Liver (tissue), 9 donors: ENCODE results near the gene BRAT1. TPM values are rescaled to one million over a fixed set of nuclear protein-coding genes. Genes with fewer than 3 reads are reported as not detected.
"Not testable (repeated sequence)": the region's sequence is repeated elsewhere in the genome, so short reads cannot be mapped to it uniquely, and the experiment has no call there.

ENCODE experiments used
- DNase-seq: peaks from one replicate; pipeline ENCODE4 v3.0.0-alpha.2; 2017; ENCODE audit warnings: low spot score
- H3K27ac ChIP-seq, 2 donors: one replicate each; pipeline ENCODE4 v1.7.0; 2013; ENCODE audit warnings: inconsistent platforms in 2 of 2, low read length in 2 of 2, control low read depth in 1 of 2, low read depth in 1 of 2, mild to moderate bottlenecking in 1 of 2
- H3K27me3 ChIP-seq, 4 donors: one replicate each; pipeline versions ENCODE4 v1.6.1 to v1.7.0; 2013; ENCODE audit warnings: low read length in 3 of 4, inconsistent platforms in 1 of 4, mild to moderate bottlenecking in 1 of 4, moderate library complexity in 1 of 4; ENCODE audit not compliant: control insufficient read depth in 4 of 4, insufficient read depth in 4 of 4
- H3K36me3 ChIP-seq, 4 donors: one replicate each; pipeline versions ENCODE4 v1.6.1 to v1.7.0; 2013; ENCODE audit warnings: low read length in 3 of 4, mild to moderate bottlenecking in 3 of 4, low read depth in 1 of 4, moderate library complexity in 1 of 4; ENCODE audit not compliant: control insufficient read depth in 4 of 4, insufficient read depth in 3 of 4
- H3K4me1 ChIP-seq, 4 donors: one replicate each; pipeline versions ENCODE4 v1.6.1 to v1.7.0; 2013; ENCODE audit warnings: low read length in 3 of 4, mild to moderate bottlenecking in 3 of 4, moderate library complexity in 1 of 4; ENCODE audit not compliant: control insufficient read depth in 4 of 4, insufficient read depth in 4 of 4
- H3K4me3 ChIP-seq, 3 donors: one replicate each; pipeline versions ENCODE4 v1.6.1 to v1.7.0; 2013; ENCODE audit warnings: low read length in 3 of 3, control low read depth in 1 of 3, low read depth in 1 of 3, mild to moderate bottlenecking in 1 of 3
- H3K9ac ChIP-seq, 2 donors: one replicate each; pipeline ENCODE4 v1.7.0; 2013; ENCODE audit warnings: low read length in 2 of 2, mild to moderate bottlenecking in 2 of 2, moderate library complexity in 2 of 2, control low read depth in 1 of 2, low read depth in 1 of 2
- H3K9me3 ChIP-seq, 4 donors: one replicate each; pipeline versions ENCODE4 v1.6.1 to v1.7.0; 2013; ENCODE audit warnings: low read length in 3 of 4; ENCODE audit not compliant: control insufficient read depth in 4 of 4
- ATF3 ChIP-seq: IDR thresholded peaks from 2 replicates; pipeline ENCODE4 v1.6.1; 2016; ENCODE audit warnings: antibody characterized with exemption
- CTCF ChIP-seq: fragments of 150-350 bp; IDR thresholded peaks from 2 replicates; pipeline ENCODE4 v1.5.1; 2017; ENCODE audit warnings: improper control_type of control experiment, low read depth, low read length; ENCODE audit not compliant: missing input control
- EGR1 ChIP-seq, 2 donors: IDR thresholded peaks; 2 replicates each; pipeline ENCODE4 v1.6.1; 2016 to 2018; ENCODE audit warnings: antibody characterized with exemption in 2 of 2, low read depth in 2 of 2
- FOXA1 ChIP-seq: IDR thresholded peaks from 2 replicates; pipeline ENCODE4 v1.6.1; 2016; ENCODE audit warnings: antibody characterized with exemption
- HNF4A ChIP-seq, 2 donors: conservative IDR thresholded peaks; 2 replicates each; pipeline ENCODE4 v1.6.1; 2016; ENCODE audit warnings: antibody characterized with exemption in 2 of 2, mild to moderate bottlenecking in 2 of 2
- HNF4G ChIP-seq: IDR thresholded peaks from 2 replicates; pipeline ENCODE4 v1.6.1; 2016; ENCODE audit warnings: antibody characterized with exemption
- JUND ChIP-seq, 2 donors: IDR thresholded peaks; 2 replicates each; pipeline ENCODE4 v1.6.1; 2016; ENCODE audit warnings: antibody characterized with exemption in 2 of 2
- MAX ChIP-seq: IDR thresholded peaks from 2 replicates; pipeline ENCODE4 v1.6.1; 2016; ENCODE audit warnings: antibody characterized with exemption
- REST ChIP-seq: IDR thresholded peaks from 2 replicates; pipeline ENCODE4 v1.6.1; 2016; ENCODE audit warnings: antibody characterized with exemption, mild to moderate bottlenecking
- RXRA ChIP-seq, 2 donors: IDR thresholded peaks; 2 replicates each; pipeline ENCODE4 v1.6.1; 2017 to 2018; ENCODE audit warnings: antibody characterized with exemption in 2 of 2, mild to moderate bottlenecking in 1 of 2
- SP1 ChIP-seq: IDR thresholded peaks from 2 replicates; pipeline ENCODE4 v1.6.1; 2018; ENCODE audit warnings: antibody characterized with exemption, mild to moderate bottlenecking
- ZBTB33 ChIP-seq: IDR thresholded peaks from 2 replicates; pipeline ENCODE4 v1.6.1; 2016; ENCODE audit warnings: antibody characterized with exemption
- WGBS: extraction: QIAGEN DNeasy Blood & Tissue Kit; methylation state at CpG from one replicate; pipeline ENCODE4 v1.1.7; 2013; 5-methylcytosine and 5-hydroxymethylcytosine counted together
- polyA plus RNA-seq, 2 donors: library from polyadenylated mRNA; stranded (reverse) in 1 of 2; unstranded in 1 of 2; fragments of 200-250 nt in 1 of 2; fragments of >200 nt in 1 of 2; fragmentation: Nextera tagmentation in 1 of 2; extraction: Ambion mirVana in 1 of 2; gene quantifications; one replicate each; pipeline versions ENCODE4 v1.2.1 to v1.2.3, GENCODE V29; 2013 to 2015
- total RNA-seq, 2 donors: library from RNA; depleted of rRNA; stranded (reverse); fragments of >200 nt; gene quantifications; one replicate each; pipeline ENCODE4 v1.2.3, GENCODE V29; 2014
- donor health status: healthy.
- donor health status: healthy.
- donor health status: healthy.
- donor health status: healthy.
- donor health status: healthy.

Gene BRAT1
- total and polyA plus RNA-seq, 4 donors, result 10.0 to 20.7 (median 16.7) TPM

GRCh38 chr7:2532199-2532772, 23.0 kb downstream of the BRAT1 start:
- H3K9me3 ChIP-seq, H3K27me3 ChIP-seq, H3K36me3 ChIP-seq, H3K4me1 ChIP-seq, DNase-seq, H3K27ac ChIP-seq, H3K4me3 ChIP-seq, H3K9ac ChIP-seq: not testable (repeated sequence)
- 84% methylated on average over 12 of the region's 15 CpGs for WGBS

- WGBS, result 58% methylated on average over 17 of the region's 17 CpGs
- not testable (repeated sequence) for H3K27me3 ChIP-seq, H3K4me3 ChIP-seq, H3K27ac ChIP-seq, H3K36me3 ChIP-seq, H3K9me3 ChIP-seq, DNase-seq, H3K4me1 ChIP-seq, H3K9ac ChIP-seq
Observed at GRCh38 chr7:2531796-2532110, 23.6 kb downstream of the BRAT1 start.

GRCh38 chr7:2530994-2531795, 24.1 kb downstream of the BRAT1 start:
- 65% methylated on average over 43 of the region's 43 CpGs for WGBS
- H3K36me3 ChIP-seq, H3K4me3 ChIP-seq, H3K9me3 ChIP-seq, H3K27me3 ChIP-seq, H3K4me1 ChIP-seq, H3K27ac ChIP-seq, H3K9ac ChIP-seq, DNase-seq: not testable (repeated sequence)

- no peak for DNase-seq
- no peaks in the 10 kb centered on the region for H3K36me3 ChIP-seq
- H3K4me1 ChIP-seq, result peaks cover 0 to 8% (median under 1%) of the 10 kb centered on the region in 4 donors
- H3K27ac ChIP-seq, result peak overlapping the region; percentile 14 to 54
- H3K27me3 ChIP-seq, result no peaks in the 10 kb centered on the region
- no peak overlapping the region for H3K9ac ChIP-seq
- 69% methylated on average over 16 of the region's 16 CpGs for WGBS
- H3K9me3 ChIP-seq, result no peaks in the 10 kb centered on the region
- H3K4me3 ChIP-seq, result no peak overlapping the region
- no peak for TF ChIP-seq MAX
- TF ChIP-seq ZBTB33, result no peak
- TF ChIP-seq HNF4G, result no peak
- no peak for TF ChIP-seq EGR1 (IDR thresholded peaks at IDR 0.05; ENCODE audit: low read depth in 2 of 2)
- no peak for TF ChIP-seq FOXA1
- TF ChIP-seq HNF4A (conservative IDR thresholded peaks at IDR 0.05), result no peak
- TF ChIP-seq SP1, result no peak
- TF ChIP-seq ATF3, result no peak
- TF ChIP-seq JUND (IDR thresholded peaks at IDR 0.05), result no peak
- TF ChIP-seq CTCF, result no peak
- TF ChIP-seq RXRA (IDR thresholded peaks at IDR 0.05), result no peak
- TF ChIP-seq REST, result no peak
Observed at GRCh38 chr7:2530071-2530987, 25.0 kb downstream of the BRAT1 start.
